Astrocyte (in vitro differentiated cells and primary cell): ENCODE results near the gene CIDEB.

ENCODE experiments used
- CTCF ChIP-seq: IDR thresholded peaks from 2 replicates; pipeline ENCODE4 v1.5.1; 2011; ENCODE audit warnings: low read depth, mild to moderate bottlenecking, inconsistent platforms, low read length, moderate library complexity; ENCODE audit not compliant: insufficient read depth
- EZH2 ChIP-seq: IDR thresholded peaks from 2 replicates; pipeline ENCODE4 v1.6.1; 2012; ENCODE audit warnings: mild to moderate bottlenecking, low read length, inconsistent platforms; ENCODE audit not compliant: insufficient read depth

GRCh38 chr14:24274101-24274543 is 33.7 kb downstream of the CIDEB start:
- TF ChIP-seq CTCF, result no peak
- TF ChIP-seq EZH2, result no peak
